Body of pancreas (tissue), 4 donors: ENCODE measurements around the gene RASSF5. TPM values are rescaled to one million over a fixed set of nuclear protein-coding genes. Genes with fewer than 3 reads are reported as not detected.
A peak's percentile ranks its signal among the peaks of the same experiment; 100 is the strongest.

Source experiments
- ATAC-seq: fragments of 150-250 bp; one replicate; pipeline ENCODE4 v1.9.1; 2016
- DNase-seq, 4 donors: peaks; one replicate each; pipeline ENCODE4 v3.0.0-alpha.2; 2019
- H3K27ac ChIP-seq, 4 donors: fragments of 200-600 bp; sonication (generic); 1 replicate in 3 of 4; 2 replicates in 1 of 4; pipeline versions ENCODE4 v1.5.1 to v1.6.1; 2016 to 2019; ENCODE audit warnings: mild to moderate bottlenecking in 1 of 4, mixed read lengths in 1 of 4, moderate library complexity in 1 of 4
- H3K27me3 ChIP-seq, 2 donors: fragments of 200-600 bp; sonication (generic); one replicate each; pipeline ENCODE4 v1.6.0; 2016; ENCODE audit warnings: mild to moderate bottlenecking in 1 of 2
- H3K36me3 ChIP-seq, 2 donors: fragments of 200-600 bp; sonication (generic); replicated peaks in 1 of 2; 2 replicates each; pipeline ENCODE4 v1.5.1; 2016; ENCODE audit warnings: low read depth in 2 of 2; ENCODE audit not compliant: insufficient read depth in 1 of 2
- H3K4me1 ChIP-seq: fragments of 200-600 bp; sonication (generic); one replicate; pipeline ENCODE4 v1.6.0; 2016
- H3K4me3 ChIP-seq, 2 donors: fragments of 200-600 bp; sonication (generic); 1 replicate in 1 of 2; 2 replicates in 1 of 2; pipeline ENCODE4 v1.5.1; 2016 to 2019
- H3K9me3 ChIP-seq, 3 donors: fragments of 200-600 bp; sonication (generic); 1 replicate in 2 of 3; 2 replicates in 1 of 3; pipeline ENCODE4 v1.5.1; 2016
- POLR2A ChIP-seq, 3 donors: fragments of 450-650 bp; IDR thresholded peaks; one replicate each; pipeline ENCODE4 v1.6.1; 2016; ENCODE audit warnings: antibody characterized with exemption in 3 of 3, mild to moderate bottlenecking in 2 of 3
- WGBS, 2 donors: methylation state at CpG; one replicate each; pipeline ENCODE4 v1.1.5; 2017; 5-methylcytosine and 5-hydroxymethylcytosine counted together
- intact Hi-C: fragments of 100-400 bp; cut with DNase I; formaldehyde crosslinking; loops from one replicate; pipeline ENCODE4 v1.15.1; 2023
- total RNA-seq, 2 donors: library from RNA; depleted of rRNA; stranded (reverse); fragments of >200 nt; gene quantifications; one replicate each; pipeline ENCODE4 v1.1.0, GENCODE V29; 2016
- TF ChIP-seq, protein P1 (sequence below), 7 experiments: fragments of 450-650 bp in 4 of 7; fragments of 200-600 bp in 3 of 7; sonication (generic) in 3 of 7; IDR thresholded peaks; one replicate each; pipeline ENCODE4 v1.5.1; 2016 to 2019; ENCODE audit warnings: antibody characterized with exemption in 7 of 7

The RASSF5 gene
- total RNA-seq, 2 donors from 2014 or later: 21.5 to 35.9 TPM

DNA sequence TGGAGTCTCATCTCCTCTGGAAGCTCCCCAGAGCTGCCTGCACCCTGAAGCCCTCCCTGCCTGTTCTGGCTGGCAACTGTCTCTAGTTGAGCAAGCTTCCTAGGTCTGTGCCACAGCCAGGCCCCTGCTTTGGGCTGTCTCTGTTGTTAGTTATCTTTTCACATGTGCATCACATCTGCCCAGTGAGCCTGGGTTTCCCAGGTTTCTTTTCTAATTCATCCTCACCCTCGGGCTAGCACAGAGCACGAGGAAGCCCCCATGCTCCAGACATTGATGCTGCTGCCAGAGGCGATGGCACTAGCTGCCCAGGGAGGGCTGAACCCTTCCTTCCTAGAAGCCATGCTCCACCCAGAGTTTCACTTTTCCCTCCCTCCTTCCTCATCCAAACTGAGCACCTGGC, 27.2 kb downstream of the RASSF5 start:
- Histone ChIP-seq H3K4me1 (peaks cover 65% of the 10 kb centered on the region), H3K27me3 (no peaks in the 10 kb centered on the region), H3K27ac (peak overlapping the region in 3 of 4 donors; percentile 77 to 91 (median 85)), H3K4me3 (no peak overlapping the region), H3K36me3 (no peaks in the 10 kb centered on the region), H3K9me3 (no peaks in the 10 kb centered on the region)
- WGBS, 2 donors: 97 to 98% methylated on average over 3 of the region's 3 CpGs
- DNase-seq (peak in 1 of 4 donors; percentile 4), ATAC-seq (no peak)
- no peak for TF ChIP-seq POLR2A (IDR thresholded peaks at IDR 0.05)
- TF ChIP-seq, protein P1, sequence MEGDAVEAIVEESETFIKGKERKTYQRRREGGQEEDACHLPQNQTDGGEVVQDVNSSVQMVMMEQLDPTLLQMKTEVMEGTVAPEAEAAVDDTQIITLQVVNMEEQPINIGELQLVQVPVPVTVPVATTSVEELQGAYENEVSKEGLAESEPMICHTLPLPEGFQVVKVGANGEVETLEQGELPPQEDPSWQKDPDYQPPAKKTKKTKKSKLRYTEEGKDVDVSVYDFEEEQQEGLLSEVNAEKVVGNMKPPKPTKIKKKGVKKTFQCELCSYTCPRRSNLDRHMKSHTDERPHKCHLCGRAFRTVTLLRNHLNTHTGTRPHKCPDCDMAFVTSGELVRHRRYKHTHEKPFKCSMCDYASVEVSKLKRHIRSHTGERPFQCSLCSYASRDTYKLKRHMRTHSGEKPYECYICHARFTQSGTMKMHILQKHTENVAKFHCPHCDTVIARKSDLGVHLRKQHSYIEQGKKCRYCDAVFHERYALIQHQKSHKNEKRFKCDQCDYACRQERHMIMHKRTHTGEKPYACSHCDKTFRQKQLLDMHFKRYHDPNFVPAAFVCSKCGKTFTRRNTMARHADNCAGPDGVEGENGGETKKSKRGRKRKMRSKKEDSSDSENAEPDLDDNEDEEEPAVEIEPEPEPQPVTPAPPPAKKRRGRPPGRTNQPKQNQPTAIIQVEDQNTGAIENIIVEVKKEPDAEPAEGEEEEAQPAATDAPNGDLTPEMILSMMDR (IDR thresholded peaks at IDR 0.05): no peak
- intact Hi-C loops: no loop called here

DNA sequence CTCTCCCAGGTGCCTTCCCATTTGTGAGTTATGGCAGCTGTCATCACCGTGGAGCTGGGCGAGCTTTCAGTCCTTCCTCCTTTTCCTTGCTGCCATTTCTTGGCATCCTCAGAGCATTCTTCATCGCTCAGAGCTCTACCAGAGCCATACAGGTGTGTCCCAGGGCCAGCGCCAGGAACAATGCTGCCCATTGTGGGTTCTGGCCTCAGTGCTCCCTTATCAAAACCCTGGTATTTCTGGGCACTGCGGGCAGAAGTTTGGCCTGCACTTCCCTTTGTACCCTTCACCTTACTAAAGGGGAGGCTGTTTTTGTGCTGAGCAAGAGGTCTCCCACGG, 28.5 kb downstream of the RASSF5 start:
- TF ChIP-seq POLR2A (IDR thresholded peaks at IDR 0.05): no peak
- TF ChIP-seq, protein P1 (IDR thresholded peaks at IDR 0.05): no peak
- intact Hi-C loops: no loop called here
- Histone ChIP-seq H3K4me1 (peaks cover 74% of the 10 kb centered on the region), H3K4me3 (no peak overlapping the region), H3K36me3 (no peaks in the 10 kb centered on the region), H3K27ac (peak overlapping the region; percentile 69 to 91 (median 81)), H3K27me3 (no peaks in the 10 kb centered on the region), H3K9me3 (no peaks in the 10 kb centered on the region)
- 16 to 27% methylated on average over 6 of the region's 6 CpGs for WGBS, 2 donors
- peak; percentile 71 to 88 (median 82) for DNase-seq
- ATAC-seq: peak; percentile 78

DNA sequence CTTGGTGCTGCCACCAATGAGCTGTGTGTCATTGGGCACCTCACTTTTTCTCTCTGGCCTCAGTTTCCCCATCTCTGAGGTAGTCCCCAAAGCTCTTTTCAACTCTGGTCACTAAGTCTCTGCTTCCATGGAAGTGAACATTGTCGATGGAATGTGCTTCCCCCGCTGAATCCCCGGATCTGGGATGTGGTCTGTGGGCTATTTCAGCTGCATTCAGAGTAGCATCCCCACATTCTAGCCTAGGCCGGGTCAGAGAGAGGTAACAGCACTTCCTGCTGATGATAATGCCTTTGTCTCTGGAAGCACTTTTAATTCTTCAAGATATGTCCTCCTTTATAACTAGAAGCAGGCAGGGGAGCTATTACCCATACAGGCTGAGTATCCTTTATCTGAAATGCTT, 29.8 kb downstream of the RASSF5 start:
- intact Hi-C loops: no loop called here
- H3K4me3 ChIP-seq: no peak overlapping the region
- H3K27me3 ChIP-seq: no peaks in the 10 kb centered on the region
- 80 to 94% methylated on average over 4 of the region's 4 CpGs for WGBS, 2 donors
- no peaks in the 10 kb centered on the region for H3K36me3 ChIP-seq
- DNase-seq (no peak), ATAC-seq (no peak)
- peak overlapping the region; percentile 69 to 91 (median 81) for H3K27ac ChIP-seq
- TF ChIP-seq, protein P1 (IDR thresholded peaks at IDR 0.05): no peak
- no peak for TF ChIP-seq POLR2A (IDR thresholded peaks at IDR 0.05)
- H3K9me3 ChIP-seq: no peaks in the 10 kb centered on the region
- H3K4me1 ChIP-seq: peaks cover 81% of the 10 kb centered on the region

DNA sequence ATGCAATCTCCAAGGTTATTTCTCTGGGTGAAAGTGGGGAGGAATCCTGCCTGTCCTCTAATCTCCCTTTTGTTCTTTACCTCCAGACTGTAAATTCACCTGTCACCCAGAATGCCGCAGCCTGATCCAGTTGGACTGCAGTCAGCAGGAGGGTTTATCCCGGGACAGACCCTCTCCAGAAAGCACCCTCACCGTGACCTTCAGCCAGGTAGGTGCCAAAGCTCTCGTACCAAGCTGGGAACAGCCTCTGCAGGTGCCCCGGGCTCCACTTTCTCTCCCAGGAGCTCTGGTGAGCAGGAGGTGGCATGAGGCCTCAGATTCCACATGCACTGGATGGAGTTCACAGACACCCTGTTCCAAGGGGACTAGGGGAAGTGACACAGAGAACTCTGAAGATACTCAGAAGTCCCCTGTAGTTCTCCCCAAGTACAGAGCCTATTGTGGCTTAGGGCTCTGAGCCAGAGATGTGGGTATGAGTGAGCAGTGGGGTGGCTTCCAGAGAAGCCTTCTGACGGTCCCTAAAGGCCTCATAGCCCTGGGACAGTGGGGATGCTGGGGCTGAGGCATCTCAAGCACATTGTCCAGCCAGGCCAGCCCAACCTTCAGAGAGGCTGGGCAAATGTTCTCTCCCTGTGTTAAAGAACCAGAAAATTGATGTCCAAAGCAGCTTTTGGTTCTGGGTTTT, 30.9 kb downstream of the RASSF5 start:
- H3K9me3 ChIP-seq: no peaks in the 10 kb centered on the region
- no peaks in the 10 kb centered on the region for H3K36me3 ChIP-seq
- H3K4me3 ChIP-seq: no peak overlapping the region
- ATAC-seq: no peak
- peaks cover 81% of the 10 kb centered on the region for H3K4me1 ChIP-seq
- DNase-seq: no peak
- H3K27ac ChIP-seq: peak overlapping the region in 3 of 4 donors; percentile 77 to 91 (median 85)
- TF ChIP-seq, protein P1 (IDR thresholded peaks at IDR 0.05): no peak
- TF ChIP-seq POLR2A (IDR thresholded peaks at IDR 0.05): no peak
- intact Hi-C loops: no loop called here
- no peaks in the 10 kb centered on the region for H3K27me3 ChIP-seq
- WGBS, 2 donors: 41 to 43% methylated on average over 5 to 6 of the region's 6 CpGs
